Measurements from ENCODE around the gene TMEM184B. TPM values are rescaled to one million over a fixed set of nuclear protein-coding genes. Genes with fewer than 3 reads are reported as not detected.
A peak's percentile ranks its signal among the peaks of the same experiment; 100 is the strongest.

Gene TMEM184B
- total RNA-seq = 100 to 1,000 TPM in 1 of 4 donors, 10 to 100 TPM in 3; 52.0 to 108 (median 64.9) TPM

DNA sequence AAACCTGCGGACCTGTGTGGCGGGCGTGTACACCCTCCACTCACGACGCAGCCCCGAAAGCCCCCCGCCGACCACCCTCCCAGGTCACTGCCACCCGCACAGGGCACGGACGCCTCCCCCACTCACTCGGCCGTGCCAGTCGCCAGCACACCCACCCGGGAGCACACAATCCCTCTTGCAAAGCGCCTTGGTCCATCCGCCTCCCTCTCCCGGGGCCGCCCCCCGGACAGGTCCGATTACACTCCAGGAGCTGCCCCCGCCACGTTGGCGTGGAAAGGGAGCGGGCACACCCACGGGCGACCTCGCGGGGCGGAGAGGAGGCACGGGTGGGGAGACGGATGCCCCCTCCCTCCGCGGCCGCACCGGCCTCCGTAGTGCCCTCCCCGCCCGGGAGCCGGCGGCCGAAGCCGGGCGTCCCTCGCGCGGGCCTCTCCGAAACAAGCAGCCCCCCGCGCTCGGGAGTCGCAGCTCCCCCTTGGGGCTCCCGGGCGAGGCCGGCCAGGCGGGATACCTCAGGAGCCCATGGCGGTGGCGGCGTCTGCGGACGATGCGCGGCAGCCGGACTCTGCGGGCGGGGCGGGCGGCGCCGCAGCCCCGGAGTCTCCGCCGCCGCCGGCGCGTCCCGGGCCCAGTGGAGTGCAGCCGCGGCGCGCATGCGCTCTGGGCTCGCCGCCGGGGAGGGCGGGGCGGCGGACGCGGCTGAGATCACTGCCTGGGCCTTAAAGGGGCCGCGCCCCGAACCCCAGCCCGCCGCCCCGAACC, at the start of gene TMEM184B:
Gene TMEM184B (minus strand): TSS at position 638 of the 762 bp plus-strand sequence. CDS start 25,049 bp downstream, outside the sequence.
- no peaks in the 10 kb centered on the region for H3K27me3 ChIP-seq
- no peak for TF ChIP-seq POLR2AphosphoS5 (IDR thresholded peaks at IDR 0.05)
- TF ChIP-seq POLR2A (IDR thresholded peaks at IDR 0.05) = peak; percentile 94 to 96
- no peaks in the 10 kb centered on the region for H3K9me3 ChIP-seq
- H3K27ac ChIP-seq = peak within 1 kb of the TSS; percentile 86 to 98 (median 94)
- 0% methylated on average over 7 of the region's 97 CpGs; no CpG with 5 or more reads in 1 of the 2 donors for WGBS, 2 donors (ENCODE audit: low coverage in 1 of 2)
- ATAC-seq = peak; percentile 97
- H3K4me1 ChIP-seq = peaks cover 0 to 62% (median 29%) of the 10 kb centered on the region in 3 donors
- H3K4me3 ChIP-seq = peak within 1 kb of the TSS; percentile 81 to 98
- H3K36me3 ChIP-seq = no peaks in the 10 kb centered on the region

- no peak overlapping the region for H3K27ac ChIP-seq
- TF ChIP-seq POLR2AphosphoS5 (IDR thresholded peaks at IDR 0.05) = no peak
- no peak for TF ChIP-seq POLR2A (IDR thresholded peaks at IDR 0.05)
- no peaks in the 10 kb centered on the region for H3K9me3 ChIP-seq
- H3K4me3 ChIP-seq = no peak overlapping the region
- ATAC-seq = no peak
- WGBS, 2 donors (ENCODE audit: low coverage in 1 of 2) = 89 to 90% methylated on average over 6 to 8 of the region's 11 CpGs
- H3K27me3 ChIP-seq = no peaks in the 10 kb centered on the region
- peaks cover 0 to 19% (median 7%) of the 10 kb centered on the region in 3 donors for H3K4me1 ChIP-seq
- no peaks in the 10 kb centered on the region for H3K36me3 ChIP-seq
These were observed 48.0 kb upstream of the TMEM184B start for GRCh38 chr22:38320605-38321402.

GRCh38 chr22:38318792-38319773, 46.3 kb upstream of the TMEM184B start:
- TF ChIP-seq POLR2AphosphoS5 (IDR thresholded peaks at IDR 0.05) (no peak), EP300 (IDR thresholded peaks at IDR 0.05) (no peak), POLR2A (IDR thresholded peaks at IDR 0.05) (no peak), CTCF (IDR thresholded peaks at IDR 0.05) (no peak)
- Histone ChIP-seq H3K9me3 (no peaks in the 10 kb centered on the region), H3K27me3 (no peaks in the 10 kb centered on the region), H3K27ac (peak overlapping the region; percentile 97 to 100 (median 98)), H3K4me1 (peaks cover 0 to 36% (median 16%) of the 10 kb centered on the region in 3 donors), H3K36me3 (no peaks in the 10 kb centered on the region), H3K4me3 (no peak overlapping the region)
- 89 to 100% methylated on average over 2 to 12 of the region's 14 CpGs for WGBS, 2 donors (ENCODE audit: low coverage in 1 of 2)
- ATAC-seq = no peak

DNA sequence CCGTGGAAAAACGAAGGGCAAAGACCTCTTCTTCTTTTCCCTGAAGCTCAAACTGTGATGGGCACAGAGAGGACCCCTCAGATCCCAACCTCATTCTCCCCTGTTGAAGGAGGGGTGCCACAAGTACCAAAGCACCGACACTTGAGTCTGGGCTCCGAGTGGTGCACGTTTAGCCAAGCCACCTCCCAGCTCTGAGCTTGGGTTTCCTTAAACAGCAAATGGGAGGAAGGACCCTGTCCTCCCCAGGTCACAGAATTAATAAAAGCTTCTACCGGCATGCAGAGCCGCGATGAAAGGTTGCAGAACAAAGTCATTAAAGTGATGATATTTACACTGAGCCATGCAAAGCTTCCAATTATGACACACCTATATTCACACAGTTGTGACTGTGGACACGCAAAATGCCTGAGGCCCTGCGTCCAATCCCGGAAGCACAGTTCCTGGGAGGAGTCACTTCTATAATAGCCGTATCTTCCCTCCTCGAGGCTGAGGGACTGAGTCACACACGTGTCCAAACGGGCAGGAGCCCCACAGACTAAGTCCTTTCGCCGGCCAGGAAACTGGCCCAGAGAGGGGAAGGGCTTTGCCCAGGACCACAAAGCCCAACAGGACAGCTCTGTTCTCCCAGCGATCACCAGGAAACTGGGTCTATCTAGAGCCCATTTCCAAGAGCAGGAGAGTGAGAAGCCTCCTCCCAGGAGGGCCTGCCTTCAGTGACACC, 45.3 kb upstream of the TMEM184B start:
- 7 to 20% methylated on average over 8 to 9 of the region's 18 CpGs for WGBS, 2 donors (ENCODE audit: low coverage in 1 of 2)
- TF ChIP-seq EP300 (IDR thresholded peaks at IDR 0.05) = no peak
- peak; percentile 88 for TF ChIP-seq POLR2AphosphoS5 (IDR thresholded peaks at IDR 0.05)
- no peak for TF ChIP-seq CTCF (IDR thresholded peaks at IDR 0.05)

More for the DNA sequence above, 45.3 kb upstream of the TMEM184B start:
- H3K9me3 ChIP-seq = no peaks in the 10 kb centered on the region
- peak overlapping the region; percentile 28 to 79 for H3K4me3 ChIP-seq
- peak; percentile 72 for ATAC-seq
- H3K36me3 ChIP-seq = no peaks in the 10 kb centered on the region
- H3K27me3 ChIP-seq = no peaks in the 10 kb centered on the region
- H3K4me1 ChIP-seq = peaks cover 0 to 45% (median 25%) of the 10 kb centered on the region in 3 donors
- H3K27ac ChIP-seq = peak overlapping the region; percentile 97 to 100 (median 98)

Data from gastroesophageal sphincter (tissue), 4 donors.